GM12874 (cell line): ENCODE results near the gene RPGRIP1L.
A peak's percentile ranks its signal among the peaks of the same experiment; 100 is the strongest.

Source experiments
- CTCF ChIP-seq: IDR thresholded peaks from 2 replicates; pipeline ENCODE4 v1.5.1; 2011; ENCODE audit warnings: low read depth, mild to moderate bottlenecking, control low read depth, low read length, moderate library complexity; ENCODE audit not compliant: insufficient read depth

The RPGRIP1L gene

GRCh38 chr16:53703590-53704444 is at the start of gene RPGRIP1L, which contains the start of gene FTO:
Gene RPGRIP1L, minus strand, starts transcription at chr16:53703859. Its CDS starts 3,136 bp downstream, at chr16:53700723.
Gene FTO, plus strand, starts transcription at chr16:53704156.
- no peak for TF ChIP-seq CTCF

- TF ChIP-seq CTCF: no peak
Observed at GRCh38 chr16:53753431-53753830, 49.8 kb upstream of the RPGRIP1L start.

GRCh38 chr16:53752560-53752959 is 48.9 kb upstream of the RPGRIP1L start:
- TF ChIP-seq CTCF: no peak

- no peak for TF ChIP-seq CTCF
Observed at GRCh38 chr16:53745753-53746266, 42.2 kb upstream of the RPGRIP1L start.

GRCh38 chr16:53745086-53745485 is 41.4 kb upstream of the RPGRIP1L start:
- no peak for TF ChIP-seq CTCF

GRCh38 chr16:53744449-53744848 is 40.8 kb upstream of the RPGRIP1L start:
- TF ChIP-seq CTCF: no peak

- peak; percentile 71 for TF ChIP-seq CTCF
Observed at GRCh38 chr16:53743149-53743566, 39.5 kb upstream of the RPGRIP1L start.
